Endothelial cell of umbilical vein (primary cell): Measurements from ENCODE around the gene ITGA11. TPM values are rescaled to one million over a fixed set of nuclear protein-coding genes. Genes with fewer than 3 reads are reported as not detected.

ENCODE experiments used
- BruUV-seq: library from RNA; stranded (reverse); fragments of 400-500 nt; replicated peaks from 2 replicates; lab custom pipeline; 2021; lab: Mats Ljungman, UMichigan
- CTCF ChIA-PET: fragments of 300-600, 350-600 bp; sonication (Branson Sonifier 250); formaldehyde crosslinking; loops from one replicate; lab custom pipeline; 2021; ENCODE audit warnings: antibody characterized with exemption, inconsistent platforms; lab: Charles Lee
- POLR2A ChIA-PET: fragments of 300-600, 350-600 bp; sonication (Branson Sonifier 250); formaldehyde crosslinking; loops from one replicate; lab custom pipeline; 2021; ENCODE audit warnings: antibody characterized with exemption, inconsistent platforms; lab: Charles Lee
- DNase-seq: peaks from one replicate; pipeline ENCODE4 v3.0.0-alpha.2; 2011; ENCODE audit warnings: low read depth, low spot score
- FAIRE-seq: peaks from 2 replicates; lab custom pipeline; 2011; peaks lifted over from hg19 to GRCh38; lab: Jason Lieb, UNC
- H2AFZ ChIP-seq: 2 replicates; pipeline ENCODE4 v1.6.0; 2012; ENCODE audit warnings: low read depth, low read length, control low read depth, inconsistent platforms
- H3K27ac ChIP-seq: 2 replicates; pipeline ENCODE4 v1.5.1; 2011; ENCODE audit warnings: low read depth, mild to moderate bottlenecking, control low read depth, low read length, moderate library complexity; ENCODE audit not compliant: insufficient read depth
- H3K27me3 ChIP-seq, 2 experiments: 2 replicates each; pipeline versions ENCODE4 v1.6.0 to v1.6.1; 2011; ENCODE audit warnings: low read length in 2 of 2, mixed read lengths in 1 of 2; ENCODE audit not compliant: control insufficient read depth in 2 of 2, insufficient read depth in 2 of 2
- H3K36me3 ChIP-seq, 2 experiments: 2 replicates in 1 of 2; 3 replicates in 1 of 2; pipeline ENCODE4 v1.5.1; 2011; ENCODE audit warnings: low read length in 2 of 2, mild to moderate bottlenecking in 1 of 2, moderate library complexity in 1 of 2; ENCODE audit not compliant: control insufficient read depth in 2 of 2, insufficient read depth in 2 of 2; ENCODE audit errors: extremely low read depth in 1 of 2
- H3K4me1 ChIP-seq: 3 replicates; pipeline ENCODE4 v1.5.1; 2011; ENCODE audit warnings: mild to moderate bottlenecking, low read length; ENCODE audit not compliant: control insufficient read depth, insufficient read depth; ENCODE audit errors: extremely low read depth
- H3K4me2 ChIP-seq: 2 replicates; pipeline ENCODE4 v1.6.1; 2011; ENCODE audit warnings: low read length, control low read depth, mixed read lengths; ENCODE audit not compliant: insufficient read depth
- H3K4me3 ChIP-seq, 3 experiments: fragments of 200-600 bp in 1 of 3; sonication (generic), shearing (Covaris generic) in 1 of 3; replicated peaks in 1 of 3; 2 replicates each; pipeline ENCODE4 v1.5.1; 2011 to 2016; ENCODE audit warnings: control low read depth in 3 of 3, low read length in 3 of 3, mild to moderate bottlenecking in 2 of 3, inconsistent platforms in 1 of 3, low read depth in 1 of 3, moderate library complexity in 1 of 3; ENCODE audit not compliant: insufficient read depth in 1 of 3
- H3K79me2 ChIP-seq: 2 replicates; pipeline ENCODE4 v1.6.0; 2012; ENCODE audit warnings: low read length, inconsistent platforms; ENCODE audit not compliant: control insufficient read depth, insufficient read depth
- H3K9ac ChIP-seq: replicated peaks from 2 replicates; pipeline ENCODE3; 2011; ENCODE audit warnings: low read length, control low read depth; ENCODE audit not compliant: insufficient read depth; ENCODE audit errors: extremely low read depth
- H3K9me1 ChIP-seq: replicated peaks from 3 replicates; pipeline ENCODE4 v1.6.0; 2011; ENCODE audit warnings: mild to moderate bottlenecking, low read length; ENCODE audit not compliant: control insufficient read depth, insufficient read depth; ENCODE audit errors: extremely low read depth
- H3K9me3 ChIP-seq: replicated peaks from 2 replicates; pipeline ENCODE4 v1.5.1; 2012; ENCODE audit warnings: low read length, inconsistent platforms; ENCODE audit not compliant: control insufficient read depth, insufficient read depth
- H4K20me1 ChIP-seq: replicated peaks from 2 replicates; pipeline ENCODE3; 2011; ENCODE audit warnings: mild to moderate bottlenecking, low read length; ENCODE audit not compliant: control insufficient read depth, insufficient read depth; ENCODE audit errors: extremely low read depth
- CTCF ChIP-seq, 2 donors: IDR thresholded peaks; 1 replicate in 1 of 2; 2 replicates in 1 of 2; pipeline ENCODE4 v1.5.1; 2011; ENCODE audit warnings: low read length in 2 of 2, mild to moderate bottlenecking in 2 of 2, moderate library complexity in 2 of 2, control low read depth in 1 of 2, inconsistent platforms in 1 of 2, low read depth in 1 of 2; ENCODE audit not compliant: insufficient read depth in 1 of 2; ENCODE audit errors: extremely low read depth in 1 of 2
- EZH2 ChIP-seq: IDR thresholded peaks from 2 replicates; pipeline ENCODE4 v1.6.1; 2012; ENCODE audit warnings: borderline replicate concordance, low read depth, mild to moderate bottlenecking, moderate library complexity, low read length, inconsistent platforms; ENCODE audit not compliant: severe bottlenecking
- FOS ChIP-seq: IDR thresholded peaks from 2 replicates; pipeline ENCODE4 v1.6.1; 2011; ENCODE audit warnings: mild to moderate bottlenecking, low read length, moderate library complexity, borderline replicate concordance; ENCODE audit not compliant: insufficient read depth
- GATA2 ChIP-seq: IDR thresholded peaks from 2 replicates; pipeline ENCODE4 v1.7.0; 2011; ENCODE audit warnings: low read depth, mild to moderate bottlenecking, moderate library complexity, mixed read lengths, low read length; ENCODE audit not compliant: insufficient read length, insufficient read depth
- JUN ChIP-seq: IDR thresholded peaks from 2 replicates; pipeline ENCODE4 v1.6.1; 2011; ENCODE audit warnings: borderline replicate concordance, low read depth; ENCODE audit not compliant: insufficient read length, insufficient read depth
- MAX ChIP-seq: IDR thresholded peaks from 2 replicates; pipeline ENCODE4 v1.6.1; 2011; ENCODE audit not compliant: insufficient read depth, insufficient read length
- MYC ChIP-seq: IDR thresholded peaks from one replicate; pipeline ENCODE4 v1.6.1; 2011; ENCODE audit warnings: mild to moderate bottlenecking, low read depth, low read length
- POLR2A ChIP-seq: IDR thresholded peaks from 2 replicates; pipeline ENCODE4 v1.6.1; 2012; ENCODE audit warnings: low read depth, mild to moderate bottlenecking, control low read depth, low read length
- POLR2AphosphoS5 ChIP-seq: IDR thresholded peaks from 2 replicates; pipeline ENCODE4 v1.6.1; 2012; ENCODE audit warnings: low read depth, mild to moderate bottlenecking, control low read depth, low read length, moderate library complexity; ENCODE audit not compliant: insufficient read depth
- dilution Hi-C: fragments of 300-500 bp; cut with MboI; formaldehyde crosslinking; loops from one replicate; pipeline ENCODE4 v1.15.0; 2019; ENCODE audit warnings: low sequenced_read_pairs; ENCODE audit not compliant: extremely low pct_ligation_motif_present
- intact Hi-C: fragments of 100-400 bp; cut with micrococcal nuclease; formaldehyde crosslinking; loops from one replicate; pipeline ENCODE4 v1.10.0; 2022
- polyA plus RNA-seq, 4 experiments: library from polyadenylated mRNA; depleted of rRNA in 3 of 4; stranded (reverse) in 3 of 4; unstranded in 1 of 4; fragments of >200 nt; gene quantifications; 2 replicates each; pipeline versions ENCODE4 v1.2.1 to v1.2.3, GENCODE V29; 2011 to 2012; ENCODE audit warnings: missing spikeins in 1 of 4
- total RNA-seq: library from RNA; stranded (reverse); gene quantifications from 2 replicates; pipeline ENCODE4 v1.2.3, GENCODE V29; 2021

ITGA11 gene
- total and polyA plus RNA-seq, 2 donors (not counting 3 experiments of a cell fraction or from before 2014, with no cell fraction given): 0.18 to 1.0 TPM

GRCh38 chr15:68375191-68375631, 56.8 kb downstream of the ITGA11 start:
- no peaks in the 10 kb centered on the region for H3K9me3 ChIP-seq
- no peaks in the 10 kb centered on the region for H3K27me3 ChIP-seq
- intact Hi-C loops: no loop called here
- H3K9me1 ChIP-seq: no peaks in the 10 kb centered on the region
- no peak overlapping the region for H3K4me3 ChIP-seq
- no peak overlapping the region for H3K9ac ChIP-seq
- ChIA-PET CTCF (interaction anchor here (1.3 to 2.9 kb wide), 5 partner anchors 15 to 68 kb away, joined by 4 to 39 read pairs (median 4); no protein-coding TSS in a partner anchor), POLR2A (no interaction called here)
- dilution Hi-C loops: no loop called here
- DNase-seq: no peak
- TF ChIP-seq GATA2 (no peak), MAX (no peak), EZH2 (no peak), POLR2A (no peak), MYC (no peak), CTCF (IDR thresholded peaks at IDR 0.05; ENCODE audit: extremely low read depth in 1 of 2, insufficient read depth in 1 of 2, low read depth in 1 of 2, low read length in 2 of 2) (no peak), JUN (no peak), POLR2AphosphoS5 (no peak), FOS (no peak)
- H3K79me2 ChIP-seq: no peaks in the 10 kb centered on the region
- no peaks in the 10 kb centered on the region for H3K36me3 ChIP-seq
- H3K4me2 ChIP-seq: no peak overlapping the region
- no peaks in the 10 kb centered on the region for H4K20me1 ChIP-seq
- no peak overlapping the region for H3K27ac ChIP-seq
- H3K4me1 ChIP-seq: peaks cover 15% of the 10 kb centered on the region
- no TSS peak for BruUV-seq
- FAIRE-seq: no peak
- H2AFZ ChIP-seq: no peak overlapping the region
